Thoracic aorta (tissue), 2 donors: ENCODE results near the gene ALG11. TPM values are rescaled to one million over a fixed set of nuclear protein-coding genes. Genes with fewer than 3 reads are reported as not detected.

Experiments used
- ATAC-seq: fragments of 150-250 bp; one replicate; pipeline ENCODE4 v1.8.0; 2017; ENCODE audit warnings: low read depth; ENCODE audit not compliant: insufficient number of reproducible peaks, low FRiP score
- DNase-seq: peaks from one replicate; pipeline ENCODE4 v3.0.0-alpha.2; 2020; ENCODE audit warnings: low spot score
- H3K27ac ChIP-seq, 2 donors: fragments of 200-600 bp; sonication (generic); 1 replicate in 1 of 2; 2 replicates in 1 of 2; pipeline ENCODE4 v1.5.1; 2016; ENCODE audit warnings: mild to moderate bottlenecking in 2 of 2, moderate library complexity in 2 of 2
- H3K27me3 ChIP-seq: fragments of 200-600 bp; sonication (generic); replicated peaks from 2 replicates; pipeline ENCODE4 v1.6.0; 2016; ENCODE audit warnings: mild to moderate bottlenecking; ENCODE audit not compliant: insufficient read depth
- H3K36me3 ChIP-seq: fragments of 200-600 bp; sonication (generic); one replicate; pipeline ENCODE4 v1.5.1; 2016
- H3K4me1 ChIP-seq, 2 donors: fragments of 200-600 bp; sonication (generic); 1 replicate in 1 of 2; 2 replicates in 1 of 2; pipeline versions ENCODE4 v1.5.1 to v1.6.0; 2016; ENCODE audit warnings: low read depth in 2 of 2, mild to moderate bottlenecking in 1 of 2; ENCODE audit not compliant: control insufficient read depth in 1 of 2
- H3K4me3 ChIP-seq: fragments of 200-600 bp; sonication (generic); 2 replicates; pipeline ENCODE4 v1.5.1; 2016; ENCODE audit warnings: mild to moderate bottlenecking
- H3K9me3 ChIP-seq: fragments of 200-600 bp; sonication (generic); 2 replicates; pipeline ENCODE4 v1.5.1; 2016
- total RNA-seq, 2 donors: library from RNA; depleted of rRNA; stranded (reverse); fragments of >200 nt; gene quantifications; one replicate each; pipeline versions ENCODE4 v1.1.0 to v1.2.3, GENCODE V29; 2016
- TF ChIP-seq, protein P1 (sequence below): fragments of 200-600 bp; sonication (generic); IDR thresholded peaks from one replicate; pipeline ENCODE4 v1.5.1; 2019; ENCODE audit warnings: antibody characterized with exemption

ALG11 gene
- total RNA-seq, 2 donors from 2014 or later, result 20.7 to 30.3 TPM

DNA sequence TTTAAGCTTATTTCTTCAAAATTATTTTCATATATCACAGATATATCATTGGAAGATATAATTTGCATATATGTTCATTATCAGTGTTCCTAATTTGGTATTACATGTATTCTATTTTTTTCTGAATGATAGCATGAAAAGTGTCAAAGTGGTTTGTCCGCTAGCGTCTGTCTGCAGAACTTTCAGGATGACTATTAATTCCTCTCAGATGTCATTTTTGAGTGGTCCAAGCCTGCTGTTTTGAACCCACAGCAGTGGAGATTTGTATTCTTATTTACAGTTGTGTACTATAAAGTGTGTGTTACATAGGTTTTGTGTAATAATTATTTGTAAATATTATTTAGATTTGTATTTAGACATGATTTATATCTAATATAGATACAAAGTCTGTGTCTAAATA lies 20.8 kb downstream of the ALG11 start:
- Histone ChIP-seq H3K4me3 (no peak overlapping the region), H3K27me3 (no peaks in the 10 kb centered on the region), H3K4me1 (peaks cover 0 to 4% of the 10 kb centered on the region in 2 donors), H3K36me3 (peaks cover 11% of the 10 kb centered on the region), H3K9me3 (peaks cover 3% of the 10 kb centered on the region), H3K27ac (no peak overlapping the region)
- TF ChIP-seq, protein P1, sequence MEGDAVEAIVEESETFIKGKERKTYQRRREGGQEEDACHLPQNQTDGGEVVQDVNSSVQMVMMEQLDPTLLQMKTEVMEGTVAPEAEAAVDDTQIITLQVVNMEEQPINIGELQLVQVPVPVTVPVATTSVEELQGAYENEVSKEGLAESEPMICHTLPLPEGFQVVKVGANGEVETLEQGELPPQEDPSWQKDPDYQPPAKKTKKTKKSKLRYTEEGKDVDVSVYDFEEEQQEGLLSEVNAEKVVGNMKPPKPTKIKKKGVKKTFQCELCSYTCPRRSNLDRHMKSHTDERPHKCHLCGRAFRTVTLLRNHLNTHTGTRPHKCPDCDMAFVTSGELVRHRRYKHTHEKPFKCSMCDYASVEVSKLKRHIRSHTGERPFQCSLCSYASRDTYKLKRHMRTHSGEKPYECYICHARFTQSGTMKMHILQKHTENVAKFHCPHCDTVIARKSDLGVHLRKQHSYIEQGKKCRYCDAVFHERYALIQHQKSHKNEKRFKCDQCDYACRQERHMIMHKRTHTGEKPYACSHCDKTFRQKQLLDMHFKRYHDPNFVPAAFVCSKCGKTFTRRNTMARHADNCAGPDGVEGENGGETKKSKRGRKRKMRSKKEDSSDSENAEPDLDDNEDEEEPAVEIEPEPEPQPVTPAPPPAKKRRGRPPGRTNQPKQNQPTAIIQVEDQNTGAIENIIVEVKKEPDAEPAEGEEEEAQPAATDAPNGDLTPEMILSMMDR, result no peak
- DNase-seq (no peak), ATAC-seq (no peak)

- Histone ChIP-seq H3K4me3 (no peak overlapping the region), H3K4me1 (no peaks in the 10 kb centered on the region), H3K9me3 (peaks cover 2% of the 10 kb centered on the region), H3K27ac (no peak overlapping the region), H3K27me3 (no peaks in the 10 kb centered on the region), H3K36me3 (peaks cover 1% of the 10 kb centered on the region)
- TF ChIP-seq, protein P1, result no peak
- no peak for DNase-seq
- ATAC-seq, result no peak
Observed at GRCh38 chr13:52034616-52035226, 22.5 kb downstream of the ALG11 start.

DNA sequence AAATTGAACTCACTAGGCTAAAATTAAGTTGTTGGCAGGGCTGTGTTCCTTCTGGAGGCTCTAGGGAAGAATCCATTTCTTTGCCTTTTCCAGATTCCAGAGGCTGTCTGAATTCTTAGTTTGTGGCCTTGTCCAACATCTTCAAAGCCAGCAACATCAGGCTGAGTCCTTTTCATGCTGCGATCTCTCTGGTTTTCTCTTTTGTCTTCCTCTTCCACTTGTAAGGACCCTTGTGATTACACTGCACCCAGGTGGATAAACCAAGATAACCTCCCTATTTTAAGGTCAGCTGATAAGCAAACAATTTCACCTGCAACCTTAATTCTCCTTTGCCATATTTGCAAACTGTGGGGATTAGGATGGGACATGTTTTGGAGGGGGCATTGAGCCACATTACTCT lies 23.8 kb downstream of the ALG11 start:
- no peaks in the 10 kb centered on the region for H3K36me3 ChIP-seq
- no peak overlapping the region for H3K27ac ChIP-seq
- no peaks in the 10 kb centered on the region for H3K9me3 ChIP-seq
- no peaks in the 10 kb centered on the region for H3K27me3 ChIP-seq
- TF ChIP-seq, protein P1, result no peak
- ATAC-seq (no peak), DNase-seq (no peak)
- H3K4me1 ChIP-seq, result no peaks in the 10 kb centered on the region
- no peak overlapping the region for H3K4me3 ChIP-seq

- TF ChIP-seq, protein P1, result no peak
- Histone ChIP-seq H3K9me3 (no peaks in the 10 kb centered on the region), H3K4me3 (no peak overlapping the region), H3K27me3 (no peaks in the 10 kb centered on the region), H3K4me1 (no peaks in the 10 kb centered on the region), H3K36me3 (no peaks in the 10 kb centered on the region), H3K27ac (no peak overlapping the region)
- DNase-seq (no peak), ATAC-seq (no peak)
Observed at GRCh38 chr13:52043675-52044074, 31.5 kb downstream of the ALG11 start.

DNA sequence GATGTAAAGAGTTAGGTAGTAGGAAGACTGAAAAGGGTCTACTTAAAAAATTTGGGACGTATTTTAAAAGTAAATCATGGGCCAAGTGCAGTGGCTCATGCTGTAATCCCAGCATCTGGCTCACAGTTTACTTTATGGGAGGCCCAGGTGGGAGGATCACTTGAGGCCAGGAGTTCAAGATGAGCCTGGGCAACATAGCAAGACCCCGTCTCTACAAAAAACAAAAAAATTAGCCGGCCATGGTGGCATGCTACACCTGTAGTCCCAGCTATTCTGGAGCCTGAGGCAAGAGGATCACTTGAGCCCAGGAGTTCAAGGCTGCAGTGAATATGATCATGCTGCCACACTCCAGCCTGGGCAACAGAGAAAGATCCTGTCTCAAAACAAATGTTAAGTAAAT lies 35.3 kb downstream of the ALG11 start:
- H3K9me3 ChIP-seq, result no peaks in the 10 kb centered on the region

More for the DNA sequence above, 35.3 kb downstream of the ALG11 start:
- no peak for ATAC-seq
- Histone ChIP-seq H3K4me1 (no peaks in the 10 kb centered on the region), H3K4me3 (no peak overlapping the region), H3K36me3 (no peaks in the 10 kb centered on the region), H3K27me3 (no peaks in the 10 kb centered on the region), H3K27ac (no peak overlapping the region)
- no peak for DNase-seq
- TF ChIP-seq, protein P1, result no peak
